WTC11 (cell line): Measurements from ENCODE around the gene ETS1. TPM values are rescaled to one million over a fixed set of nuclear protein-coding genes. Genes with fewer than 3 reads are reported as not detected.

Experiments used
- ATAC-seq: fragments of 200-7000 bp; cut with Tn5 transposase; 2 replicates; pipeline ENCODE4 v1.10.0; 2021; ENCODE audit warnings: mild to moderate bottlenecking, moderate library complexity
- CTCF ChIA-PET: fragments of 300-600 bp; sonication (Branson Sonifier 250); formaldehyde crosslinking; loops from one replicate; lab custom pipeline; 2021; ENCODE audit warnings: antibody characterized with exemption; lab: Charles Lee
- POLR2A ChIA-PET: fragments of 350-600 bp; sonication (Branson Sonifier 250); formaldehyde crosslinking; loops from one replicate; lab custom pipeline; 2021; ENCODE audit warnings: antibody characterized with exemption; lab: Charles Lee
- DNase-seq: peaks from one replicate; pipeline ENCODE4 v3.0.0; 2021; ENCODE audit warnings: low spot score
- H3K27ac Mint-ChIP-seq: 2 replicates; pipeline ENCODE4 v1.8.0; 2021; ENCODE audit warnings: mixed read lengths
- H3K27me3 Mint-ChIP-seq: 2 replicates; pipeline ENCODE4 v1.8.0; 2021; ENCODE audit warnings: low read depth, mild to moderate bottlenecking, moderate library complexity, mixed read lengths
- H3K36me3 Mint-ChIP-seq: 2 replicates; pipeline ENCODE4 v1.8.0; 2021; ENCODE audit warnings: mixed read lengths
- H3K4me1 Mint-ChIP-seq: 2 replicates; pipeline ENCODE4 v1.8.0; 2022; ENCODE audit warnings: mixed read lengths
- H3K4me3 Mint-ChIP-seq: 2 replicates; pipeline ENCODE4 v1.8.0; 2021; ENCODE audit warnings: mild to moderate bottlenecking, moderate library complexity, mixed read lengths
- H3K9me3 Mint-ChIP-seq: 2 replicates; pipeline ENCODE4 v1.8.0; 2021; ENCODE audit warnings: mixed read lengths
- IRF1 ChIP-seq: sonication (generic); formaldehyde crosslinking; IDR thresholded peaks from 2 replicates; pipeline ENCODE4 v1.8.0; 2023; ENCODE audit warnings: missing genetic modification reagents
- MLX ChIP-seq: sonication (generic); formaldehyde crosslinking; IDR thresholded peaks from 2 replicates; pipeline ENCODE4 v1.8.1; 2023; ENCODE audit warnings: mild to moderate bottlenecking, missing genetic modification reagents, moderate library complexity
- MXD4 ChIP-seq: fragments of 250-450 bp; sonication (Bioruptor Pico); IDR thresholded peaks from 2 replicates; pipeline ENCODE4 v1.8.0; 2021; ENCODE audit warnings: mild to moderate bottlenecking, moderate library complexity, borderline replicate concordance
- SOX15 ChIP-seq: fragments of 250-450 bp; sonication (Bioruptor Pico); IDR thresholded peaks from 2 replicates; pipeline ENCODE4 v1.9.0; 2021; ENCODE audit warnings: mild to moderate bottlenecking
- ZNF532 ChIP-seq: fragments of 250-450 bp; sonication (Bioruptor Pico); IDR thresholded peaks from 2 replicates; pipeline ENCODE4 v1.9.0; 2021; ENCODE audit warnings: mild to moderate bottlenecking, borderline replicate concordance
- total RNA-seq: library from RNA; stranded (reverse); gene quantifications from 3 replicates; pipeline ENCODE4 v1.2.3, GENCODE V29; 2021
- TF ChIP-seq, protein P1 (sequence below): sonication (generic); formaldehyde crosslinking; IDR thresholded peaks from 2 replicates; pipeline ENCODE4 v1.8.1; 2023; ENCODE audit warnings: mild to moderate bottlenecking, missing genetic modification reagents, borderline replicate concordance
- TF ChIP-seq, protein P2 (sequence below): sonication (generic); formaldehyde crosslinking; IDR thresholded peaks from 2 replicates; pipeline ENCODE4 v1.8.1; 2023; ENCODE audit warnings: mild to moderate bottlenecking, moderate library complexity, missing genetic modification reagents
- TF ChIP-seq, protein P3 (sequence below): fragments of 250-450 bp; sonication (Bioruptor Pico); IDR thresholded peaks from 2 replicates; pipeline ENCODE4 v1.9.0; 2021; ENCODE audit warnings: mild to moderate bottlenecking
- TF ChIP-seq, protein P4 (sequence below): sonication (generic); formaldehyde crosslinking; IDR thresholded peaks from 2 replicates; pipeline ENCODE4 v1.8.1; 2022; ENCODE audit warnings: mild to moderate bottlenecking, moderate library complexity, missing genetic modification reagents

Gene ETS1
- total RNA-seq, 1 experiment from 2014 or later = 33.1 TPM

DNA sequence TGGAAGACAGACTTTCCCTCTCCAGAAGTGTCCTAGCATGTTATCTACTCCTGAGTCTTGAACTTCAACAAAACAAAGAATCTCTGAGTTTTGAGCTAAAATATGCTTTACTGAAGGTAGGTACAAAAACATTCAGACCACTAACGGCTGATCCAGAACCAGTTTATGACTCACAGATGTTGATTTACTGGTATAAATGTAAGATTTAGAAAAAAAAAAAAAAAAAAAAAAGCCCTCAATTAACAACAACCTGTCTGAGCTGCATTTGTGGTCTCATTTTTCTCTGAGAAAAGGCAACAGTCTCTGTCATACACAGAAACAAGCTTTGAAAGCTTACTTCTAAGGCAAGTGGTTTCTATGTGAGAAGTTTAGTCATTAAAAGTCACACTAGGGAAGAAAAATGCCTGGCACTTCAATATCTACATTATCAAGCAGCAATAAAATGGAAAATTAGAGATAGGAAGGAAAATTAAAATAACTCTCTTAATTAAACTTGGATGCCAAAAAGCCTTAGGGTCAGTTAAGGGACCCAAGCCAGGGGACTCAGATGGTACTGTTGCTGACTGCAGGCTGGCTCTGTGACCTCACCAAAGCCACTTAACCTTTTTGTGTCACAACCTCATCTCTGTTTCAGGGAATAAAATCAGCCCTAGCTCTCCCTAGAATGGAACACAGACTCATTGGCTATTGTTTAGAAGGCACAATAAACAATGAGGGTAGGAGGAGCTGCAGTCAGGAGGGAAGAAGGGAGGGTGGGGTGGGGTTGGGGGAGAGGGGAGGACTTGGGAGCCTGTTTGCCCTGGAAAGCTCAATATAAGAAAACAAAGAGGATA lies 61.7 kb downstream of the ETS1 start (continued):
- TF ChIP-seq ZNF532 (CRISPR knock-in tag) = no peak

GRCh38 chr11:128524172-128524571 lies 63.2 kb downstream of the ETS1 start:
- H3K4me1 Mint-ChIP-seq = peaks cover 56% of the 10 kb centered on the region
- TF ChIP-seq, protein P1, sequence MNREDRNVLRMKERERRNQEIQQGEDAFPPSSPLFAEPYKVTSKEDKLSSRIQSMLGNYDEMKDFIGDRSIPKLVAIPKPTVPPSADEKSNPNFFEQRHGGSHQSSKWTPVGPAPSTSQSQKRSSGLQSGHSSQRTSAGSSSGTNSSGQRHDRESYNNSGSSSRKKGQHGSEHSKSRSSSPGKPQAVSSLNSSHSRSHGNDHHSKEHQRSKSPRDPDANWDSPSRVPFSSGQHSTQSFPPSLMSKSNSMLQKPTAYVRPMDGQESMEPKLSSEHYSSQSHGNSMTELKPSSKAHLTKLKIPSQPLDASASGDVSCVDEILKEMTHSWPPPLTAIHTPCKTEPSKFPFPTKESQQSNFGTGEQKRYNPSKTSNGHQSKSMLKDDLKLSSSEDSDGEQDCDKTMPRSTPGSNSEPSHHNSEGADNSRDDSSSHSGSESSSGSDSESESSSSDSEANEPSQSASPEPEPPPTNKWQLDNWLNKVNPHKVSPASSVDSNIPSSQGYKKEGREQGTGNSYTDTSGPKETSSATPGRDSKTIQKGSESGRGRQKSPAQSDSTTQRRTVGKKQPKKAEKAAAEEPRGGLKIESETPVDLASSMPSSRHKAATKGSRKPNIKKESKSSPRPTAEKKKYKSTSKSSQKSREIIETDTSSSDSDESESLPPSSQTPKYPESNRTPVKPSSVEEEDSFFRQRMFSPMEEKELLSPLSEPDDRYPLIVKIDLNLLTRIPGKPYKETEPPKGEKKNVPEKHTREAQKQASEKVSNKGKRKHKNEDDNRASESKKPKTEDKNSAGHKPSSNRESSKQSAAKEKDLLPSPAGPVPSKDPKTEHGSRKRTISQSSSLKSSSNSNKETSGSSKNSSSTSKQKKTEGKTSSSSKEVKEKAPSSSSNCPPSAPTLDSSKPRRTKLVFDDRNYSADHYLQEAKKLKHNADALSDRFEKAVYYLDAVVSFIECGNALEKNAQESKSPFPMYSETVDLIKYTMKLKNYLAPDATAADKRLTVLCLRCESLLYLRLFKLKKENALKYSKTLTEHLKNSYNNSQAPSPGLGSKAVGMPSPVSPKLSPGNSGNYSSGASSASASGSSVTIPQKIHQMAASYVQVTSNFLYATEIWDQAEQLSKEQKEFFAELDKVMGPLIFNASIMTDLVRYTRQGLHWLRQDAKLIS (CRISPR knock-in tag) = no peak
- TF ChIP-seq MLX (CRISPR knock-in tag) (no peak), IRF1 (CRISPR knock-in tag) (no peak), MXD4 (CRISPR knock-in tag) (no peak), SOX15 (no peak)
- TF ChIP-seq, protein P2, sequence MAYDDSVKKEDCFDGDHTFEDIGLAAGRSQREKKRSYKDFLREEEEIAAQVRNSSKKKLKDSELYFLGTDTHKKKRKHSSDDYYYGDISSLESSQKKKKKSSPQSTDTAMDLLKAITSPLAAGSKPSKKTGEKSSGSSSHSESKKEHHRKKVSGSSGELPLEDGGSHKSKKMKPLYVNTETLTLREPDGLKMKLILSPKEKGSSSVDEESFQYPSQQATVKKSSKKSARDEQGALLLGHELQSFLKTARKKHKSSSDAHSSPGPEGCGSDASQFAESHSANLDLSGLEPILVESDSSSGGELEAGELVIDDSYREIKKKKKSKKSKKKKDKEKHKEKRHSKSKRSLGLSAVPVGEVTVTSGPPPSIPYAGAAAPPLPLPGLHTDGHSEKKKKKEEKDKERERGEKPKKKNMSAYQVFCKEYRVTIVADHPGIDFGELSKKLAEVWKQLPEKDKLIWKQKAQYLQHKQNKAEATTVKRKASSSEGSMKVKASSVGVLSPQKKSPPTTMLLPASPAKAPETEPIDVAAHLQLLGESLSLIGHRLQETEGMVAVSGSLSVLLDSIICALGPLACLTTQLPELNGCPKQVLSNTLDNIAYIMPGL = no peak
- TF ChIP-seq, protein P3, sequence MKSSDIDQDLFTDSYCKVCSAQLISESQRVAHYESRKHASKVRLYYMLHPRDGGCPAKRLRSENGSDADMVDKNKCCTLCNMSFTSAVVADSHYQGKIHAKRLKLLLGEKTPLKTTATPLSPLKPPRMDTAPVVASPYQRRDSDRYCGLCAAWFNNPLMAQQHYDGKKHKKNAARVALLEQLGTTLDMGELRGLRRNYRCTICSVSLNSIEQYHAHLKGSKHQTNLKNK = no peak
- TF ChIP-seq, protein P4, sequence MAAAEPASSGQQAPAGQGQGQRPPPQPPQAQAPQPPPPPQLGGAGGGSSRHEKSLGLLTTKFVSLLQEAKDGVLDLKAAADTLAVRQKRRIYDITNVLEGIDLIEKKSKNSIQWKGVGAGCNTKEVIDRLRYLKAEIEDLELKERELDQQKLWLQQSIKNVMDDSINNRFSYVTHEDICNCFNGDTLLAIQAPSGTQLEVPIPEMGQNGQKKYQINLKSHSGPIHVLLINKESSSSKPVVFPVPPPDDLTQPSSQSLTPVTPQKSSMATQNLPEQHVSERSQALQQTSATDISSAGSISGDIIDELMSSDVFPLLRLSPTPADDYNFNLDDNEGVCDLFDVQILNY (CRISPR knock-in tag) = no peak
- POLR2A ChIA-PET = no interaction called here

More at GRCh38 chr11:128524172-128524571, 63.2 kb downstream of the ETS1 start:
- H3K27me3 Mint-ChIP-seq = peaks cover 54% of the 10 kb centered on the region
- peak overlapping the region; percentile 11; the same call in 1 of the 2 replicates for H3K4me3 Mint-ChIP-seq
- no peak overlapping the region for H3K27ac Mint-ChIP-seq
- ATAC-seq = no peak
- no peak for DNase-seq
- H3K36me3 Mint-ChIP-seq = no peaks in the 10 kb centered on the region
- CTCF ChIA-PET = no interaction called here
- H3K9me3 Mint-ChIP-seq = no peaks in the 10 kb centered on the region
